RWPE2 (cell line): ENCODE data around the gene MFAP1.
"Not testable (repeated sequence)": the region's sequence is repeated elsewhere in the genome, so short reads cannot be mapped to it uniquely, and the experiment has no call there.

ENCODE experiments used
- ATAC-seq: fragments of 200-7000 bp; cut with Tn5 transposase; 3 replicates; pipeline ENCODE4 v1.9.1; 2021; ENCODE audit warnings: low read depth
- DNase-seq: peaks from one replicate; pipeline ENCODE4 v3.0.0-alpha.2; 2020; ENCODE audit warnings: low spot score
- H3K27ac ChIP-seq: fragments of 450-650 bp; 2 replicates; pipeline ENCODE4 v1.5.1; 2017; ENCODE audit warnings: mild to moderate bottlenecking; ENCODE audit not compliant: poor library complexity, severe bottlenecking
- H3K27me3 ChIP-seq: fragments of 250-450 bp; sonication (Bioruptor Pico); 2 replicates; pipeline ENCODE4 v1.5.1; 2021; ENCODE audit warnings: mild to moderate bottlenecking, moderate library complexity; ENCODE audit not compliant: insufficient read depth, poor library complexity, severe bottlenecking
- H3K36me3 ChIP-seq: fragments of 250-450 bp; sonication (Bioruptor Pico); 2 replicates; pipeline ENCODE4 v1.5.1; 2020; ENCODE audit warnings: low read depth, mild to moderate bottlenecking, moderate library complexity
- H3K4me1 ChIP-seq: fragments of 250-450 bp; sonication (Bioruptor Pico); 2 replicates; pipeline ENCODE4 v1.5.1; 2021; ENCODE audit warnings: mild to moderate bottlenecking, moderate library complexity; ENCODE audit not compliant: insufficient read depth, poor library complexity, severe bottlenecking
- H3K4me3 ChIP-seq: fragments of 250-450 bp; sonication (Bioruptor Pico); 2 replicates; pipeline ENCODE4 v1.5.1; 2021; ENCODE audit warnings: mild to moderate bottlenecking, moderate library complexity; ENCODE audit not compliant: severe bottlenecking
- H3K9me3 ChIP-seq: fragments of 250-450 bp; sonication (Bioruptor Pico); 2 replicates; pipeline ENCODE4 v1.5.1; 2021; ENCODE audit warnings: mild to moderate bottlenecking, moderate library complexity; ENCODE audit not compliant: severe bottlenecking
- CTCF ChIP-seq: fragments of 450-650 bp; IDR thresholded peaks from one replicate; pipeline ENCODE4 v1.5.1; 2017; ENCODE audit warnings: mild to moderate bottlenecking, moderate library complexity; ENCODE audit not compliant: poor library complexity, severe bottlenecking

The MFAP1 gene

DNA sequence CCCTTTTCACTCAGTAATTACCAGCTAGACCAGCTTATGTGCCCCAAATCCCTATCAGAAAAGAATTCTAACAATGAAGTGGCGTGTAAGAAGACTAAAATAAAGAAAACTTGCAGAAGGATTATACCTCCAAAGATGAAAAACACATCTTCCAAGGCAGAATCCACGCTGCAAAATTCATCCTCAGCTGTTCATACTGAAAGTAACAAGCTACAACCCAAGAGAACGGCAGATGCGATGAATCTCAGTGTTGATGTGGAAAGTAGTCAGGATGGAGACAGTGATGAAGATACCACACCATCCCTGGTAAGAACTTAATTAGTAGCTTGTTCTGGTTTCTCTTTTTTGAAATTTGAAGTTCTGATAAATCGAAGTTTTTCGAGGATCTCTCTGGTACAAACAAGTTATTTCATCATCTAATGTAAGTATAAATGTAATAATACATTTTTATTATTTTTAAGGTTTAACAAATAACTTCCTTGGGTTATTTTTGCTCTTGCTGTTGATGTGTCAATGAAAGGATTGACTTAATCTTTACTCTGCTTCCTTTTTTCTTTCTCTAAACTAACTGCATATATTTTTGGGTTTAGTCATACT is 3.7 kb upstream of the MFAP1 start:
- Histone ChIP-seq H3K27me3 (no peaks in the 10 kb centered on the region), H3K36me3 (peaks cover 41% of the 10 kb centered on the region), H3K4me1 (peaks cover 13% of the 10 kb centered on the region), H3K9me3 (no peaks in the 10 kb centered on the region), H3K4me3 (peak overlapping the region; percentile 51), H3K27ac (peak overlapping the region; percentile 44)
- DNase-seq (no peak), ATAC-seq (no peak)
- no peak for TF ChIP-seq CTCF

GRCh38 chr15:43826508-43827341 is 2.2 kb upstream of the MFAP1 start, which contains the start of gene WDR76:
Gene WDR76, plus strand, starts transcription at chr15:43827002. Its CDS starts 31 bp downstream, at chr15:43827033.
- no peaks in the 10 kb centered on the region for H3K27me3 ChIP-seq
- H3K27ac ChIP-seq, result peak within 1 kb of the TSS; percentile 44
- no peak for TF ChIP-seq CTCF
- peaks cover 15% of the 10 kb centered on the region for H3K4me1 ChIP-seq
- peaks cover 45% of the 10 kb centered on the region for H3K36me3 ChIP-seq
- H3K4me3 ChIP-seq, result peak within 1 kb of the TSS; percentile 51
- DNase-seq (peak; percentile 93), ATAC-seq (peak; percentile 79)
- no peaks in the 10 kb centered on the region for H3K9me3 ChIP-seq

GRCh38 chr15:43826029-43826507 is 1.6 kb upstream of the MFAP1 start:
- TF ChIP-seq CTCF, result no peak
- Histone ChIP-seq H3K27ac (peak overlapping the region; percentile 44), H3K36me3 (peaks cover 49% of the 10 kb centered on the region), H3K4me1 (peaks cover 16% of the 10 kb centered on the region), H3K9me3 (no peaks in the 10 kb centered on the region), H3K4me3 (peak overlapping the region; percentile 51), H3K27me3 (no peaks in the 10 kb centered on the region)
- ATAC-seq, result no peak
- no peak for DNase-seq

- Histone ChIP-seq H3K36me3 (peaks cover 57% of the 10 kb centered on the region), H3K27ac (peak overlapping the region; percentile 82), H3K4me1 (peaks cover 16% of the 10 kb centered on the region)
- not testable (repeated sequence) for H3K27me3 ChIP-seq, H3K4me3 ChIP-seq, H3K9me3 ChIP-seq, ATAC-seq, DNase-seq
These were observed 815 bp upstream of the MFAP1 start for GRCh38 chr15:43825305-43825704.

GRCh38 chr15:43821505-43821904 is 3.0 kb downstream of the MFAP1 start:
- DNase-seq (no peak), ATAC-seq (no peak)
- Histone ChIP-seq H3K27ac (no peak overlapping the region), H3K27me3 (no peaks in the 10 kb centered on the region), H3K36me3 (peaks cover 68% of the 10 kb centered on the region), H3K4me1 (peaks cover 11% of the 10 kb centered on the region), H3K4me3 (no peak overlapping the region), H3K9me3 (no peaks in the 10 kb centered on the region)
- TF ChIP-seq CTCF, result no peak

- not testable (repeated sequence) for H3K27ac ChIP-seq, H3K4me1 ChIP-seq, DNase-seq, H3K27me3 ChIP-seq, H3K9me3 ChIP-seq, H3K4me3 ChIP-seq, ATAC-seq
- H3K36me3 ChIP-seq, result peaks cover 96% of the 10 kb centered on the region
These were observed 9.4 kb downstream of the MFAP1 start for GRCh38 chr15:43815064-43815463.
